HAP-1 (cell line): ENCODE measurements around the gene HOXC6.
"Not testable (repeated sequence)": the region's sequence is repeated elsewhere in the genome, so short reads cannot be mapped to it uniquely, and the experiment has no call there.

Experiments used
- DNase-seq, 2 experiments: peaks; one replicate each; pipeline ENCODE4 v3.0.0-alpha.2; 2016 to 2020; ENCODE audit warnings: low spot score in 2 of 2
- H3K27me3 ChIP-seq: fragments of 250-450 bp; sonication (Bioruptor Pico); 2 replicates; pipeline ENCODE4 v1.5.1; 2020; ENCODE audit warnings: low read depth, mild to moderate bottlenecking, moderate library complexity
- H3K36me3 ChIP-seq: fragments of 250-450 bp; sonication (Bioruptor Pico); replicated peaks from 2 replicates; pipeline ENCODE4 v1.5.1; 2020; ENCODE audit warnings: mild to moderate bottlenecking
- H3K4me1 ChIP-seq: fragments of 250-450 bp; sonication (Bioruptor Pico); 2 replicates; pipeline ENCODE4 v1.5.1; 2020; ENCODE audit warnings: mild to moderate bottlenecking
- H3K4me3 ChIP-seq: fragments of 250-450 bp; sonication (Bioruptor Pico); 2 replicates; pipeline ENCODE4 v1.5.1; 2020; ENCODE audit warnings: mild to moderate bottlenecking, moderate library complexity
- H3K9me3 ChIP-seq: fragments of 250-450 bp; sonication (Bioruptor Pico); 2 replicates; pipeline ENCODE4 v1.5.1; 2020; ENCODE audit warnings: mild to moderate bottlenecking, moderate library complexity
- in situ Hi-C: fragments of 300-500 bp; cut with MboI; formaldehyde crosslinking; loops from 3 replicates; pipeline ENCODE4 v1.14.3; 2020; ENCODE audit warnings: low sequenced_read_pairs, inconsistent platforms, mixed read lengths

The HOXC6 gene

GRCh38 chr12:54077843-54078242 is 49.6 kb downstream of the HOXC6 start:
- H3K36me3 ChIP-seq, H3K4me1 ChIP-seq, DNase-seq, H3K4me3 ChIP-seq, in situ Hi-C loops, H3K9me3 ChIP-seq, H3K27me3 ChIP-seq: not testable (repeated sequence)

- H3K4me3 ChIP-seq, in situ Hi-C loops, H3K36me3 ChIP-seq, H3K4me1 ChIP-seq, H3K27me3 ChIP-seq, DNase-seq, H3K9me3 ChIP-seq: not testable (repeated sequence)
Measured at GRCh38 chr12:54079115-54079514, 50.9 kb downstream of the HOXC6 start.
